Suppressor macrophage treated with lipopolysaccharide for 4 hours (primary cell): Measurements from ENCODE around the gene SZT2.
A peak's percentile ranks its signal among the peaks of the same experiment; 100 is the strongest.
"Not testable (repeated sequence)": the region's sequence is repeated elsewhere in the genome, so short reads cannot be mapped to it uniquely, and the experiment has no call there.

Experiments used
- DNase-seq: peaks from one replicate; pipeline ENCODE4 v3.0.0-alpha.2; 2020

Gene SZT2

DNA sequence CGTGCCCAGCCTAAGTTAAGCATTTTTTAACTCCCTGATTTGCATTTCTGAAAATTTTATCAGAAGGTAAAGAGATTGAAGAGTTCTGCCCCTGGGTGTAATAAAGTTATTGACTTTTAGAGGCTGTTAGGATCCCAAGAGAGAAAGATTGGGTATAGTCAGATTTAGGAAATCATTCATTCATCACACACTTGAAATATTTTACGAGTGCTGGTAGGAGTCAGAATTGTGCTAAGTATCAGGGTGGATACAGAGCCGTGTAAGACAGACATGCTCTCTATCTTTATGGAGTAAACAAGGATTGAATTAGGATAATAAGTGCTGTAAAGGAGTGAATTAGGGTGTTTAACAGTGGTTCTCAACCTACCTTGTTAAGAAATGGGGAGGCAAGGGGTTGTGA lies 3.0 kb downstream of the SZT2 start:
- DNase-seq, result no peak

DNA sequence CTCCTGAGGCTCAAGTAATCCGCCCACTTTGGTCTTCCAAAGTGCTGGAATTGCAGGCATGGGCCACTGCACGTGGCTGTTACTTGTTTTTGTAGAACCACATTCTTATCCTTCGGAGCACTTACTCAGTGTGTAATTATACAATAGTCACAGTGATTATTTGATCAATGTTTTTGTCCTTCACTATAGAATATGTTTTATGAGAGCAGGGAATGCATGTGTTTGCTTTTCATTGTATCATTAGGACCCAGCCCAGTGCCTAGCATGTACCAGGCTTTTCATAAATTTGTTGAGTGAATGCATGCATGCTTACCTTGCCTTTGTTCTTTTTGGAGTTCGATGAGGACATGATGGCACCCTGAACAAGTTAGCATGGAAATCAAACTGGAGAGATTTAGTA lies 5.8 kb downstream of the SZT2 start:
- DNase-seq, result no peak

DNA sequence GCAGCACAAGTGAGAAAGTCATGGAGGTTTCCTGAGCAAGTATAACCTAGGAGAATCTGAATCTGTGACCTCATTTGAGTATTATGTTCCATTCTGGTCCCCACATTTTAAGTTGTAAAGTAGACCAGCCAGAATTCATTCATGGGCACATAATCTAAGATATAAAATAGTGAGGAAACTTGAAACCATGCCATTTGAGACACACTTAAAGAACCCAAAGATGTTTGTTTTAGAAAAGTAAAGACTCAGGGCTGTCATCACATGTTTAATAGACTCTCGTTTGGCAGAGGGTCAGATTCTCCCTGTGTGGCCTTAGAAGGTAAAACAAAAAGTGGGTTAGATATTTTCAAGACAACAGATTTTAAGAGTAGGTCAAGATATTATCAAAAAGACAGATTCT lies 6.4 kb downstream of the SZT2 start:
- no peak for DNase-seq

DNA sequence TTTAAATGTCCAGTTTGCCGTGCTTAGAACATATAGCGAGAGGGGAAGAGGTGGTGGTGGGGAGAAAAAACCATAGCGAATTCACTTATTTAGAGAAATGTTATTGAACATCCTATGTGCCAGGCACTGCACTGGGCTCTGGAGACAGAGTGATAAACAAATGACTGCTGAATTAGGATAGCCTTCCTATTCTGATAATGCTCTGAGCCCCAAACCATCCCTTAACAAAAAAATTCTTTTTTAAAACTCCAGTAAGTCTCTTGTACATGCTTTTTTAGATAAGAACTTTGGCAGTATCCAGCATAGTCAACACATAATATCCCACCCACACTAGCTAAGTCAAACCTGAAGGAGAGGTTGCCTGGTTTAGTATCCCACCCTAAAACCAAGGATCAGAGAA lies 8.5 kb downstream of the SZT2 start:
- DNase-seq, result no peak

GRCh38 chr1:43400441-43400840 lies 10.7 kb downstream of the SZT2 start:
- not testable (repeated sequence) for DNase-seq

GRCh38 chr1:43402089-43402865 lies 12.6 kb downstream of the SZT2 start:
- DNase-seq, result no peak

DNA sequence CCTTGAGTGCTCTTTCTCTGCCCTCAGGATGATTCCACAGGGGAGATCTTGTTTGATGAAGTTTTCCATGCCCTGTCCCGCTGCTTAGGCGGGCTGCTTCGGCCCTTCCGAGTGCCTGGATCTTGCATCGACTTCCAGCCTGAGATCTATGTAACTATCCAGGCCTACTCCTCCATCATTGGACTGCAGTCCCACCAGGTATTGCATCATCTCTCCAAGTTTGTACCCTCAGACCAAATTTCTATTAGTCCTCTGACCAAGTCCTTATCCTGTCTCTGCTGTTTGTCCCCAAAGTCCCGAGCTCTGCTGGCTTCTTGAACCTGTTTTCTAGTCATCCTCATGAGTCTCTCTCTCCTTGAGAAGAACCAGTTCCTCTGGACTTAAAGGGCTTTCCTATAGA lies 14.7 kb downstream of the SZT2 start:
- no peak for DNase-seq

DNA sequence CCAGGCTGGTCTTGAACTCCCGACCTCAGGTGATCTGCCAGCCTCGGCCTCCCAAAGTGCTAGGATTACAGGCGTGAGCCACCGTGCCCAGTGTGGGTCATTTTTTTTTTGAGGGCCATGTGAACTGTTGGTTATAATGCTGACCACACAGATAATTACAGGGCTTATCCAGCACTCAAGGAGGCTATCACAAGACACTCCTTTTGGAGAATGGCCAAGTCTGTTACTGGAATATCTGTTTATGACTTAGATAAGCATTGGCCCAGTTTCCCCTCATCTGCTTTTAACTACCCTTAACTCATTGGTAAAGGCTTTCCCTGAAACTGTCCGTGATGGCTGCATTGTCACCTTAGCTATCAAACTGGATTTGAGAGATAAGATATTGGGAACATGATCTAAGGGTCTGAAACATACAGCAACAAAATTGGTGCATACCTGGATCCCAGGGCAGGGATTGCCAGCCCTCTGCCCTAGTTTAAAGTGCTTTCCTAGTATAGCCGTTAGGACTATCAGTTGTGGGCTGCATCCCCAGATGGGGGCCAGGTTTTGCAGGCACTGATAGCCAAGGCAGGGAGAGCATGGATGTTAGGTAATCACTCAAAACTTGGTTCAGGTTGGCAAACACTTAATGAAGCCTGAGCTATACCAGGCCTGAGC lies 15.6 kb downstream of the SZT2 start:
- no peak for DNase-seq

- DNase-seq, result no peak
Measured at GRCh38 chr1:43405876-43406234, 16.2 kb downstream of the SZT2 start.

DNA sequence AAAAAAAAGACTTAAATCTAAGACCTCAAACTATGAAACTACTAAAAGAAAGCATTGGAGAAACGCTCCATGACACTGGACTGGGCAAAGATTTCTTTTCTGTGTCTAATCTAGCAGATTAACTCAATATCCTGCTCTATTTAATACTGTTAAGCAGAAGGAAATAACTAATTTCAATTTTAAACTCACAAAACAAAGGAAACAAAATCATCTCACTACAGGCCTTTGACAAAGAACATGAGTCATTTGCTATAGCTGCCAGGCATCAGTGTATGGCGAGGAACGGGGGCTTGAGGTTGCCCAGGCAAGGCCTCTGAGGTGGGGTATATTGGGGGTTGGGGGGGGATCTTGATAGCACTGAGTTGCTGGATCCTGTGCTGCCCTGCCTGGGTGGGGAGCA lies 20.9 kb downstream of the SZT2 start:
- DNase-seq, result no peak

- DNase-seq, result not testable (repeated sequence)
Measured at GRCh38 chr1:43413426-43413825, 23.7 kb downstream of the SZT2 start.

DNA sequence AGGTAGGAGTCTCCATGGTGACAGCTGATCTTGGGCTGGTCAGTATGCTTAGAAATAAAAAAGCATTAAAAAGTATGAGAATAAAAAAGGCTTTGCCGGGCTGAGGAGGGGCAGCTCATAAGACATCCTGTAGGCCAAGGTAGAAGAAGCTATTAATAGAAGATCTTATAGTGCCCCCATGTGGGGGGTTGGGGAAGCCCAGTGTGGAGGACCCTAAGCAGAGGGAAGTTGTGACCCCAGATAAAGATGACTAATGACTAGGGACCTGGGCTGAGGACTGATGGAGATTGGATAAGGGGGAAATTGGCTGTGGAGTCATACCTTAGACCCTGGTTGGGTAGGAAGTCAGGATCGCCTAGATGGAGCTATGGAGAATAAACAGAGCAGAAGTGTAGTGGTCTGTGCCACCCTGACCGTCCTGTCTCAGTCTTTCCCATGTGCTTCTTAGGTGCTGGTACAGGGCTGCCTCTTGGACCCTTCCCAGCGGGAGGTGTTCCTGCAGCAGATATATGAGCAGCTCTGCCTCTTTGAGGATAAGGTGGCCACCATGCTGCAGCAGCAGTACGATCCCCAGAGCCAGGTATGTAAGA lies 25.0 kb downstream of the SZT2 start:
- peak; percentile 74 for DNase-seq

DNA sequence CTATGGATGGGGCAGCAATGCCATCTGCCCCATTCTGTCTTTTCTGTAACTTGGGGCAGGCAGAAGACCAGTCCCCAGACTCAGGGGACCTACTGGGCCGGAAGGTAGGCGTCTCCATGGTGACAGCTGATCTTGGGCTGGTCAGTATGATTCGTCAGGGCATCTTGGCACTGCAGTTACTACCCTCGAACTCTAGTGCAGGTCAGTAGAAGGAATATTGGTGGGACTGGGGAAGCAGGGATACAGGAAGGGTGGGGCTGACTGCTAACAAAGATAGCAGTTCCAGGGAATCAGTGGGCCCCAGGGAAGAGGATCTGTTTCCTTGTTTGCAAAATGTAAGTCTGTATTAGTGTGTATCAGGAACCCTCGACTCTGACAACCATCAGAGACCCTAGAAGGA lies 26.2 kb downstream of the SZT2 start:
- no peak for DNase-seq

- DNase-seq, result no peak
Measured at GRCh38 chr1:43418858-43419257, 29.2 kb downstream of the SZT2 start.

DNA sequence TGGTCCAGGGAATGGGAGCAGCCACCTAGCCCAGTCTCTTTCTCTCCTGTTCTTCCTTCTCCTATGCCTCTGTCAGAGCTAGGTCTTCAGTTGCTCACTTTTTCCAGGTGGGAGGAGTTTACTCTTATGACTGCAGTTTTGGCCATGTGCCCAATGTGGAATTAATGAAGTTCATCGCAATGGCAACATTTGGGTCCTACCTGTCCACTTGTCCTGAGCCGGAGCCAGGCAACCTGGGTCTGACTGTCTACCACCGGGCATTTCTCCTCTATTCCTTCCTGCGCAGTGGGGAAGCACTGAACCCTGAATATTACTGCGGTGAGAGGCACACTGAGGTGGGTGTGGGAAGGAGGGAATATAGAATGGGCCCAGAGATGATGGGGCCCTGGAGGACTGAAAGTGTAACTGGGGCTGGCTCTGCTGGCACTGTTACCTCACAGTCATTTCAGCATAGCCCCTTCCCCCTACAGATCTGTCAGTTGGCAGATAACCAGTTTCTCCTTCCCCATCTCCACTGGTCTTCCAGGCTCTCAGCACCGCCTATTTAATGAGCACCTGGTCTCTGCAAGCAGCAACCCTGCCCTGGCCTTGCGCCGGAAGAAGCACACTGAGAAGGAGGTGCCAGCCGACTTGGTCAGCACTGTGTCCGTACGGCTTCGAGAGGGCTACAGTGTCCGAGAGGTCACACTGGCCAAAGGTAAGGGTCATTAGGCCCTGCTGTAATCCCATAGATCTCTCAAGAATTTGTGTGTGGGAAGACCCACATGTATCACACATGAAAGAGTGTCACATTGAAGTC lies 30.1 kb downstream of the SZT2 start:
- DNase-seq, result no peak

- DNase-seq, result no peak
Measured at GRCh38 chr1:43420874-43421273, 31.2 kb downstream of the SZT2 start.

DNA sequence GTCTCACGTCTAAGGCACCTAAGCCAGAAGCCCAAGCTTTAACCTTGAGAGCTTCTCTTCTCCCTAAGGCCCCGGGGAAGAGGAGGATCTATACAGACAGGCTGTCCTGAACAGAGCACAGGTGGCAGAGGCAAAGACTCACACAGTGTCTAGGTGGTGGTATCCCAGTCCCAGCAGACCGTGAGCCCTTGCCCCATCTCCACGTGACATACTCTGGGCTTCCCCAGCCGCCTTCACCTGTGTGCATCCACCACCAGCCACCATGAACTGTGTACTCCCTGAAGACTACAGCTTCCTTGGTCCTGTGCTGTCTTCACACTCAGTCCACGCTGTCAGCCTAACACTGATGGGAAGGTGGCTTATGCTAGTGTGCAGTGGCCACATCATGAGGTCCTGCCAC lies 31.7 kb downstream of the SZT2 start:
- no peak for DNase-seq

- no peak for DNase-seq
Measured at GRCh38 chr1:43421976-43422750, 32.5 kb downstream of the SZT2 start.

GRCh38 chr1:43422995-43423671 lies 33.4 kb downstream of the SZT2 start:
- DNase-seq, result no peak

DNA sequence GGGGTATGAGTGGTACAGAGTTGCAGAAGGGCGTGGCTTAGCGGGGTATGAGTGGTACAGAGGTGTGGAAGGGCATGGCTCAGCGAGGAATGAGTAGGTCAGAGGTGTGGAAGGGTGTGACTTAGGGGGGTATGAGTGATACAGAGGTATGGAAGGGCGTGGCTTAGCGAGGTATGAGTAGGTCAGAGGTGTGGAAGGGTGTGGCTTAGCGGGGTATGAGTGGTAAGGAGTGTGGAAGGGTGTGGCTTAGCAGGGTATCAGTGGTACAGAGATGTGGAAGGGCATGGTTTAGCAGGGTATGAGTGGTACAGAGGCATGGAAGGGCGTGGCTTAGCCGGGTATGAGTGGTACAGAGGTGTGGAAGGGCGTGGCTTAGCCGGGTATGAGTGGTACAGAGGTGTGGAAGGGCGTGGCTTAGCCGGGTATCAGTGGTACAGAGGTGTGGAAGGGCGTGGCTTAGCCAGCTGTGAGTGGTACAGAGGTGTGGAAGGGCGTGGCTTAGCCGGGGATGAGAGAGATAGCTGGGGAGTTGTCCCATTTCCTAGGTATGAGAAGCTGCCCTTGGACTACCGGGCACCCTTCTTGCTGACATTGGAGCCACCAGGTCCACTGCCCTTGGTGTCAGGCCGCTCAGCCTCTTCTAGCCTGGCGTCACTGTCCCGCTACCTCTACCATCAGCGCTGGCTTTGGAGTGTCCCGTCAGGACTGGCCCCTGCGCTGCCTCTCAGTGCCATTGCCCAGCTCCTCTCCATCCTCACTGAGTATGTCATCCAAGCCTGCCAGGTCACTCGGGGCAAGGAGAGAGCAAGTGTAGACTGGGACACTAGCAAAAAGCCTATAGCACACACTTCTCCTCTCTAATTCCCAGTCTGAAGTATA lies 34.2 kb downstream of the SZT2 start:
- no peak for DNase-seq

GRCh38 chr1:43425045-43425444 lies 35.3 kb downstream of the SZT2 start:
- no peak for DNase-seq
